Esophagus muscularis mucosa (tissue), 3 donors: Measurements from ENCODE around the gene TRABD2B.

Experiments used
- CTCF ChIP-seq, 3 experiments: fragments of 200-600 bp in 2 of 3; fragments of 450-650 bp in 1 of 3; sonication (generic) in 2 of 3; IDR thresholded peaks; one replicate each; pipeline ENCODE4 v1.5.1; 2017 to 2019; ENCODE audit warnings: antibody characterized with exemption in 3 of 3, mild to moderate bottlenecking in 2 of 3, moderate library complexity in 1 of 3
- POLR2A ChIP-seq: fragments of 450-650 bp; IDR thresholded peaks from one replicate; pipeline ENCODE4 v1.6.1; 2017; ENCODE audit warnings: antibody characterized with exemption, moderate library complexity, mild to moderate bottlenecking, low read depth

GRCh38 chr1:47990286-47990685 is 6.9 kb downstream of the TRABD2B start:
- TF ChIP-seq CTCF (IDR thresholded peaks at IDR 0.05) (no peak), POLR2A (no peak)
